Smooth muscle cell of the umbilical artery (primary cell): ENCODE measurements around the gene REELD1. TPM values are rescaled to one million over a fixed set of nuclear protein-coding genes. Genes with fewer than 3 reads are reported as not detected.

Experiments used
- total RNA-seq: library from RNA; depleted of rRNA; stranded (reverse); fragments of >200 nt; gene quantifications from 2 replicates; pipeline ENCODE4 v1.2.3, GENCODE V29; 2014

Gene REELD1
- not detected in 2 replicates for total RNA-seq

GRCh38 chr4:146214238-146214637 lies at the start of gene REELD1:
TSS of gene REELD1 (plus strand) at chr4:146214538. CDS start at chr4:146216953, 2,415 bp downstream.

DNA sequence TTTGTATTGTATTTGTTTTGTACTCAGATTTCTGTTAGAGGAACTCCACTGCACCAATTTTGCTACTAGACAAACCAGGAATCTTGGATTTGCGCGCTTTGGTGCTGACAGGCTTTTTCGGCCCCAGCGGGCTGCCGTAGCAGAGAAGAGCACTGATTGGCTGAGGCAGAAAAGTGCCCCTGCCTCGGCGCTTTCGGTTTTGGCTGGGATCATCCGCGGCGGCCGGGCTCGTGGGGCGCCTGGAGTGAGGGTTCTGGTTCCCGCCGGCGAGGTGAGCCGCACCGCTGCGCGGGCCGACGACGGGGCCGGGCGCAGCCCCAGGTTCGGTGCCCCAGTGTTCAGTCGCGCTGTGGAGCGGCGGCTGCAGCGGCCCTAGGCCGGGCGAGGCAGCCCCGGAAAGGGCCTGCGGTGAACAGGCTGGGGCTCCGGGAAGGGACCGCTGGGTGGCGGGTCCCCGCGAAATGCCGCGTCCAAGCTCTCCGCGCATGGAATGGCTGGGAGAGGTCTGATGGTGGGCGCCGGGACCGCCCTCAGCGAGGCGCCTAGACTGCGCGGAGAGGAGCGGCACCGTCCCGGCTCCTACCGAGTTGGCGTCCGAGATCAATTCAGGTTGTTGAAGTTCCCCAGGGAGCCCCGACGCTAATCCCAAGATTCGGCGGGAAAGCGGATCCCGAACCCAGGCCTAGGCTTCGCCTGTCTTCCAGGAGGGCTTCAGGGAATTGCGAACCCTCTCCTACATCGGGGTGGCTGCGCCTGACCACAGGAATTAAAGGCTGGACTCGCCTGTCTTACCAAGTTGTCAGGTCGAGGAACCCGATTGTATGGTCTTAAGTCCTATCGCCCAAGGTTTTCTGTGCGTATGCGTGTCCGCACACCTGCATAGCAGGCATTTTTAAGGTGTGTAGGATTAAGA lies 38.5 kb upstream of the REELD1 start, which contains the start of gene LSM6:
TSS of gene LSM6 (plus strand) at position 178 of the 913 bp plus-strand sequence. CDS start 7,204 bp downstream, outside the sequence.

Other genes with a start within 250 kb of the REELD1 start
- 18.4 and 23.7 TPM in 2 replicates for gene LSM6, start 38.8 kb upstream of the REELD1 start, total RNA-seq